ENCODE measurements around the gene STAC3. TPM values are rescaled to one million over a fixed set of nuclear protein-coding genes. Genes with fewer than 3 reads are reported as not detected.

The STAC3 gene
- total and polyA plus RNA-seq, 9 of the 15 experiments (the other 6 are each of a cell fraction or from before 2014, with no cell fraction given) = 0.45 to 6.4 (median 3.3) TPM

DNA sequence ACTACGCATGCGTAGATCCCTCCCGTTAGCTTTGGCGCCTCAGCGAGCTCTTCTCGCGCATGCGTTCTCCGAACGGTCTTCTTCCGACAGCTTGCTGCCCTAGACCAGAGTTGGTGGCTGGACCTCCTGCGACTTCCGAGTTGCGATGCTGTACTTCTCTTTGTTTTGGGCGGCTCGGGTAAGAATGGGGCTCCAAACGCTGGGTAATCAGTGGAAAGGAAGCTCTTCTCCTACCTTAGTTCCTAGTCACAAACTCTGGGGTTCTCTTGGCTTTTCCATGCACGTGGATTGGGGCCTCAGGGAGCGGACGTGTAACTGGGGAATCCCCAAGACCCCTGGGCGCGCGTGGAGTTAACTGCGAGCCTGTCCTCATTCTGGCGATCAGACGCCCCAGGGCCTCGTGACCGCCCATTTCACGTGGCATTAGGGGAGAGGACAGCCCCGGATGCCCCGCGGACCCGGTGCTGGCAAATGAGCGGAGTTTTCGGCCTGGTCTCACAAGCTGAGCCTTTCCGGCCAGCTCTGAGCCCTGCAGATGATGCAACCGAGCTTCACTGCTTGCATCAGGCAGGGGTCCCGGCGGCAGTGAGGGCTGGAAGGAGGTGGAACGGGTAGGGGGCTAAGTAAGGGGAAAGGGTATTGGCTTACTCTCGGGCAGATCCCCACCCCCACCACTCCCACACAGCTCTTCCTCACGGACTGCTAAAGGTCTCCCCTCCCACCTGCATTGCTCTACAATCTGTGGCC lies 21.2 kb downstream of the STAC3 start, which contains the start of gene SHMT2 (continued):
- TF ChIP-seq ZNF764 (CRISPR knock-in tag; IDR thresholded peaks at IDR 0.05; ENCODE audit: low read depth) (no peak), ETV1 (tag; conservative IDR thresholded peaks at IDR 0.05; ENCODE audit: low read depth) (peak; percentile 83), ZNF347 (CRISPR knock-in tag; IDR thresholded peaks at IDR 0.05; ENCODE audit: low read depth) (no peak), RHOXF2B (CRISPR knock-in tag; conservative IDR thresholded peaks at IDR 0.05) (no peak), TAF15 (IDR thresholded peaks at IDR 0.05; ENCODE audit: low read depth, low read length) (no peak), ZNF76 (CRISPR knock-in tag; IDR thresholded peaks at IDR 0.05; ENCODE audit: borderline replicate concordance) (no peak), TCF3 (CRISPR knock-in tag; IDR thresholded peaks at IDR 0.05) (no peak; the same call in 1 of the 2 replicates), EP300 (IDR thresholded peaks at IDR 0.05; ENCODE audit: low read length) (no peak)
- TF ChIP-seq, protein P1, sequence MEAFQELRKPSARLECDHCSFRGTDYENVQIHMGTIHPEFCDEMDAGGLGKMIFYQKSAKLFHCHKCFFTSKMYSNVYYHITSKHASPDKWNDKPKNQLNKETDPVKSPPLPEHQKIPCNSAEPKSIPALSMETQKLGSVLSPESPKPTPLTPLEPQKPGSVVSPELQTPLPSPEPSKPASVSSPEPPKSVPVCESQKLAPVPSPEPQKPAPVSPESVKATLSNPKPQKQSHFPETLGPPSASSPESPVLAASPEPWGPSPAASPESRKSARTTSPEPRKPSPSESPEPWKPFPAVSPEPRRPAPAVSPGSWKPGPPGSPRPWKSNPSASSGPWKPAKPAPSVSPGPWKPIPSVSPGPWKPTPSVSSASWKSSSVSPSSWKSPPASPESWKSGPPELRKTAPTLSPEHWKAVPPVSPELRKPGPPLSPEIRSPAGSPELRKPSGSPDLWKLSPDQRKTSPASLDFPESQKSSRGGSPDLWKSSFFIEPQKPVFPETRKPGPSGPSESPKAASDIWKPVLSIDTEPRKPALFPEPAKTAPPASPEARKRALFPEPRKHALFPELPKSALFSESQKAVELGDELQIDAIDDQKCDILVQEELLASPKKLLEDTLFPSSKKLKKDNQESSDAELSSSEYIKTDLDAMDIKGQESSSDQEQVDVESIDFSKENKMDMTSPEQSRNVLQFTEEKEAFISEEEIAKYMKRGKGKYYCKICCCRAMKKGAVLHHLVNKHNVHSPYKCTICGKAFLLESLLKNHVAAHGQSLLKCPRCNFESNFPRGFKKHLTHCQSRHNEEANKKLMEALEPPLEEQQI (IDR thresholded peaks at IDR 0.05) = no peak
- TF ChIP-seq, protein P2, sequence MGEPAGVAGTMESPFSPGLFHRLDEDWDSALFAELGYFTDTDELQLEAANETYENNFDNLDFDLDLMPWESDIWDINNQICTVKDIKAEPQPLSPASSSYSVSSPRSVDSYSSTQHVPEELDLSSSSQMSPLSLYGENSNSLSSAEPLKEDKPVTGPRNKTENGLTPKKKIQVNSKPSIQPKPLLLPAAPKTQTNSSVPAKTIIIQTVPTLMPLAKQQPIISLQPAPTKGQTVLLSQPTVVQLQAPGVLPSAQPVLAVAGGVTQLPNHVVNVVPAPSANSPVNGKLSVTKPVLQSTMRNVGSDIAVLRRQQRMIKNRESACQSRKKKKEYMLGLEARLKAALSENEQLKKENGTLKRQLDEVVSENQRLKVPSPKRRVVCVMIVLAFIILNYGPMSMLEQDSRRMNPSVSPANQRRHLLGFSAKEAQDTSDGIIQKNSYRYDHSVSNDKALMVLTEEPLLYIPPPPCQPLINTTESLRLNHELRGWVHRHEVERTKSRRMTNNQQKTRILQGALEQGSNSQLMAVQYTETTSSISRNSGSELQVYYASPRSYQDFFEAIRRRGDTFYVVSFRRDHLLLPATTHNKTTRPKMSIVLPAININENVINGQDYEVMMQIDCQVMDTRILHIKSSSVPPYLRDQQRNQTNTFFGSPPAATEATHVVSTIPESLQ (CRISPR knock-in tag; IDR thresholded peaks at IDR 0.05) = no peak
- TF ChIP-seq, protein P3, sequence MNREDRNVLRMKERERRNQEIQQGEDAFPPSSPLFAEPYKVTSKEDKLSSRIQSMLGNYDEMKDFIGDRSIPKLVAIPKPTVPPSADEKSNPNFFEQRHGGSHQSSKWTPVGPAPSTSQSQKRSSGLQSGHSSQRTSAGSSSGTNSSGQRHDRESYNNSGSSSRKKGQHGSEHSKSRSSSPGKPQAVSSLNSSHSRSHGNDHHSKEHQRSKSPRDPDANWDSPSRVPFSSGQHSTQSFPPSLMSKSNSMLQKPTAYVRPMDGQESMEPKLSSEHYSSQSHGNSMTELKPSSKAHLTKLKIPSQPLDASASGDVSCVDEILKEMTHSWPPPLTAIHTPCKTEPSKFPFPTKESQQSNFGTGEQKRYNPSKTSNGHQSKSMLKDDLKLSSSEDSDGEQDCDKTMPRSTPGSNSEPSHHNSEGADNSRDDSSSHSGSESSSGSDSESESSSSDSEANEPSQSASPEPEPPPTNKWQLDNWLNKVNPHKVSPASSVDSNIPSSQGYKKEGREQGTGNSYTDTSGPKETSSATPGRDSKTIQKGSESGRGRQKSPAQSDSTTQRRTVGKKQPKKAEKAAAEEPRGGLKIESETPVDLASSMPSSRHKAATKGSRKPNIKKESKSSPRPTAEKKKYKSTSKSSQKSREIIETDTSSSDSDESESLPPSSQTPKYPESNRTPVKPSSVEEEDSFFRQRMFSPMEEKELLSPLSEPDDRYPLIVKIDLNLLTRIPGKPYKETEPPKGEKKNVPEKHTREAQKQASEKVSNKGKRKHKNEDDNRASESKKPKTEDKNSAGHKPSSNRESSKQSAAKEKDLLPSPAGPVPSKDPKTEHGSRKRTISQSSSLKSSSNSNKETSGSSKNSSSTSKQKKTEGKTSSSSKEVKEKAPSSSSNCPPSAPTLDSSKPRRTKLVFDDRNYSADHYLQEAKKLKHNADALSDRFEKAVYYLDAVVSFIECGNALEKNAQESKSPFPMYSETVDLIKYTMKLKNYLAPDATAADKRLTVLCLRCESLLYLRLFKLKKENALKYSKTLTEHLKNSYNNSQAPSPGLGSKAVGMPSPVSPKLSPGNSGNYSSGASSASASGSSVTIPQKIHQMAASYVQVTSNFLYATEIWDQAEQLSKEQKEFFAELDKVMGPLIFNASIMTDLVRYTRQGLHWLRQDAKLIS (CRISPR knock-in tag; IDR thresholded peaks at IDR 0.05) = no peak; the same call in 1 of the 2 replicates
- TF ChIP-seq, protein P4, sequence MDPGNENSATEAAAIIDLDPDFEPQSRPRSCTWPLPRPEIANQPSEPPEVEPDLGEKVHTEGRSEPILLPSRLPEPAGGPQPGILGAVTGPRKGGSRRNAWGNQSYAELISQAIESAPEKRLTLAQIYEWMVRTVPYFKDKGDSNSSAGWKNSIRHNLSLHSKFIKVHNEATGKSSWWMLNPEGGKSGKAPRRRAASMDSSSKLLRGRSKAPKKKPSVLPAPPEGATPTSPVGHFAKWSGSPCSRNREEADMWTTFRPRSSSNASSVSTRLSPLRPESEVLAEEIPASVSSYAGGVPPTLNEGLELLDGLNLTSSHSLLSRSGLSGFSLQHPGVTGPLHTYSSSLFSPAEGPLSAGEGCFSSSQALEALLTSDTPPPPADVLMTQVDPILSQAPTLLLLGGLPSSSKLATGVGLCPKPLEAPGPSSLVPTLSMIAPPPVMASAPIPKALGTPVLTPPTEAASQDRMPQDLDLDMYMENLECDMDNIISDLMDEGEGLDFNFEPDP (CRISPR knock-in tag; IDR thresholded peaks at IDR 0.05) = no peak
